Gastrocnemius medialis (tissue), 4 donors: ENCODE results near the gene CCDC12. TPM values are rescaled to one million over a fixed set of nuclear protein-coding genes. Genes with fewer than 3 reads are reported as not detected.

Experiments
- ATAC-seq, 2 donors: fragments of 150-250 bp; one replicate each; pipeline ENCODE4 v1.9.1; 2016
- DNase-seq, 2 donors: peaks; one replicate each; pipeline ENCODE4 v3.0.0-alpha.2; 2019
- H3K27ac ChIP-seq, 4 donors: fragments of 200-600 bp; sonication (generic); 1 replicate in 1 of 4; 2 replicates in 3 of 4; pipeline ENCODE4 v1.5.1; 2016 to 2018; ENCODE audit warnings: mild to moderate bottlenecking in 2 of 4, moderate library complexity in 1 of 4
- H3K27me3 ChIP-seq, 3 donors: fragments of 200-600 bp; sonication (generic) in 2 of 3; 1 replicate in 1 of 3; 2 replicates in 2 of 3; pipeline versions ENCODE4 v1.5.1 to v1.6.0; 2016 to 2019; ENCODE audit warnings: mild to moderate bottlenecking in 1 of 3, moderate library complexity in 1 of 3
- H3K36me3 ChIP-seq, 2 donors: fragments of 200-600 bp; sonication (generic) in 1 of 2; one replicate each; pipeline ENCODE4 v1.5.1; 2017 to 2018
- H3K4me1 ChIP-seq, 2 donors: fragments of 200-600 bp; sonication (generic) in 1 of 2; one replicate each; pipeline ENCODE4 v1.5.1; 2016 to 2017; ENCODE audit warnings: mild to moderate bottlenecking in 2 of 2
- H3K4me3 ChIP-seq, 4 donors: fragments of 200-600 bp; sonication (generic) in 3 of 4; 1 replicate in 1 of 4; 2 replicates in 3 of 4; pipeline ENCODE4 v1.5.1; 2016 to 2019; ENCODE audit warnings: mild to moderate bottlenecking in 2 of 4
- H3K9me3 ChIP-seq, 3 donors: fragments of 200-600 bp; sonication (generic) in 2 of 3; 1 replicate in 1 of 3; 2 replicates in 2 of 3; pipeline ENCODE4 v1.5.1; 2016 to 2019
- CTCF ChIP-seq, 5 experiments: fragments of 450-650 bp in 3 of 5; fragments of 200-600 bp in 2 of 5; sonication (generic) in 2 of 5; IDR thresholded peaks in 4 of 5; conservative IDR thresholded peaks in 1 of 5; 1 replicate in 4 of 5; 2 replicates in 1 of 5; pipeline ENCODE4 v1.5.1; 2016 to 2019; ENCODE audit warnings: antibody characterized with exemption in 5 of 5, mild to moderate bottlenecking in 3 of 5, moderate library complexity in 3 of 5
- POLR2A ChIP-seq, 2 donors: fragments of 450-650 bp; IDR thresholded peaks; one replicate each; pipeline ENCODE4 v1.6.1; 2017; ENCODE audit warnings: antibody characterized with exemption in 2 of 2, mild to moderate bottlenecking in 2 of 2, moderate library complexity in 2 of 2
- in situ Hi-C, 4 donors: fragments of 200-750 bp; cut with MboI; loops; one replicate each; pipeline versions ENCODE4 v1.15.0 to v1.8.0; 2017; ENCODE audit warnings: low sequenced_read_pairs in 4 of 4
- intact Hi-C: fragments of 100-400 bp; cut with DNase I; formaldehyde crosslinking; loops from one replicate; pipeline ENCODE4 v1.15.1; 2023; ENCODE audit warnings: low total_unique reads
- total RNA-seq, 4 donors: library from RNA; depleted of rRNA; stranded (reverse); fragments of >200 nt; gene quantifications; one replicate each; pipeline versions ENCODE4 v1.1.0 to v1.2.3, GENCODE V29; 2016

The CCDC12 gene
- total RNA-seq, 4 donors from 2014 or later = 24.6 to 32.0 (median 29.0) TPM

- in situ Hi-C loops (no loop called here), intact Hi-C loops (loop anchor here (5.0 kb wide), 1 partner anchor 288 kb away; no protein-coding TSS in a partner anchor)
- Histone ChIP-seq H3K36me3 (peaks cover 0 to 8% of the 10 kb centered on the region in 2 donors), H3K27me3 (no peaks in the 10 kb centered on the region), H3K4me1 (no peaks in the 10 kb centered on the region), H3K27ac (no peak overlapping the region), H3K4me3 (no peak overlapping the region), H3K9me3 (no peaks in the 10 kb centered on the region)
- no peak for DNase-seq
- TF ChIP-seq CTCF (IDR thresholded peaks at IDR 0.05 in 4 of 5, conservative IDR thresholded peaks at IDR 0.05 in 1 of 5) = no peak
- no peak for TF ChIP-seq POLR2A (IDR thresholded peaks at IDR 0.05)
- no peak for ATAC-seq
Measured at GRCh38 chr3:46994801-46995731, 18.5 kb upstream of the CCDC12 start.

- no peak overlapping the region for H3K4me3 ChIP-seq
- no peak overlapping the region for H3K27ac ChIP-seq
- no peaks in the 10 kb centered on the region for H3K4me1 ChIP-seq
- peaks cover 0 to 3% of the 10 kb centered on the region in 2 donors for H3K36me3 ChIP-seq
- TF ChIP-seq CTCF (IDR thresholded peaks at IDR 0.05 in 4 of 5, conservative IDR thresholded peaks at IDR 0.05 in 1 of 5) = no peak
- TF ChIP-seq POLR2A (IDR thresholded peaks at IDR 0.05) = no peak
- H3K9me3 ChIP-seq = no peaks in the 10 kb centered on the region
- in situ Hi-C loops (no loop called here), intact Hi-C loops (no loop called here)
- H3K27me3 ChIP-seq = no peaks in the 10 kb centered on the region
- ATAC-seq = no peak
- no peak for DNase-seq
Measured at GRCh38 chr3:46993986-46994385, 17.4 kb upstream of the CCDC12 start.

GRCh38 chr3:46993292-46993691, 16.7 kb upstream of the CCDC12 start:
- no peak overlapping the region for H3K4me3 ChIP-seq
- no peaks in the 10 kb centered on the region for H3K9me3 ChIP-seq
- no peaks in the 10 kb centered on the region for H3K27me3 ChIP-seq
- peaks cover 0 to 3% of the 10 kb centered on the region in 2 donors for H3K36me3 ChIP-seq
- no peaks in the 10 kb centered on the region for H3K4me1 ChIP-seq
- DNase-seq (no peak), ATAC-seq (no peak)
- intact Hi-C loops (no loop called here), in situ Hi-C loops (no loop called here)
- no peak for TF ChIP-seq CTCF (IDR thresholded peaks at IDR 0.05 in 4 of 5, conservative IDR thresholded peaks at IDR 0.05 in 1 of 5)
- TF ChIP-seq POLR2A (IDR thresholded peaks at IDR 0.05) = no peak
- H3K27ac ChIP-seq = no peak overlapping the region

- DNase-seq (no peak), ATAC-seq (no peak)
- TF ChIP-seq CTCF (IDR thresholded peaks at IDR 0.05 in 4 of 5, conservative IDR thresholded peaks at IDR 0.05 in 1 of 5) = no peak
- TF ChIP-seq POLR2A (IDR thresholded peaks at IDR 0.05) = no peak
- intact Hi-C loops (no loop called here), in situ Hi-C loops (no loop called here)
- Histone ChIP-seq H3K36me3 (peaks cover 0 to 3% of the 10 kb centered on the region in 2 donors), H3K27me3 (no peaks in the 10 kb centered on the region), H3K4me1 (no peaks in the 10 kb centered on the region), H3K9me3 (no peaks in the 10 kb centered on the region), H3K27ac (no peak overlapping the region), H3K4me3 (no peak overlapping the region)
Measured at GRCh38 chr3:46992231-46992630, 15.7 kb upstream of the CCDC12 start.
